T-helper 1 cell treated with Interleukin-12 subunit alpha and Interleukin-12 subunit beta and Interleukin-4 antibody, amounts not matched to agents 30 ng/mL and 1 ng/mL, for 36 hours (primary cell): ENCODE measurements around the gene CEBPB. TPM values are rescaled to one million over a fixed set of nuclear protein-coding genes. Genes with fewer than 3 reads are reported as not detected.
"Not testable (repeated sequence)": the region's sequence is repeated elsewhere in the genome, so short reads cannot be mapped to it uniquely, and the experiment has no call there.

Experiments
- intact Hi-C: fragments of 100-400 bp; cut with micrococcal nuclease; formaldehyde crosslinking; loops from one replicate; pipeline ENCODE4 v1.15.1; 2024
- total RNA-seq: library from RNA; stranded (reverse); gene quantifications from 2 replicates; pipeline ENCODE4 v1.2.3, GENCODE V29; 2022

CEBPB gene
- total RNA-seq, result 31.3 and 34.2 TPM in 2 replicates

DNA sequence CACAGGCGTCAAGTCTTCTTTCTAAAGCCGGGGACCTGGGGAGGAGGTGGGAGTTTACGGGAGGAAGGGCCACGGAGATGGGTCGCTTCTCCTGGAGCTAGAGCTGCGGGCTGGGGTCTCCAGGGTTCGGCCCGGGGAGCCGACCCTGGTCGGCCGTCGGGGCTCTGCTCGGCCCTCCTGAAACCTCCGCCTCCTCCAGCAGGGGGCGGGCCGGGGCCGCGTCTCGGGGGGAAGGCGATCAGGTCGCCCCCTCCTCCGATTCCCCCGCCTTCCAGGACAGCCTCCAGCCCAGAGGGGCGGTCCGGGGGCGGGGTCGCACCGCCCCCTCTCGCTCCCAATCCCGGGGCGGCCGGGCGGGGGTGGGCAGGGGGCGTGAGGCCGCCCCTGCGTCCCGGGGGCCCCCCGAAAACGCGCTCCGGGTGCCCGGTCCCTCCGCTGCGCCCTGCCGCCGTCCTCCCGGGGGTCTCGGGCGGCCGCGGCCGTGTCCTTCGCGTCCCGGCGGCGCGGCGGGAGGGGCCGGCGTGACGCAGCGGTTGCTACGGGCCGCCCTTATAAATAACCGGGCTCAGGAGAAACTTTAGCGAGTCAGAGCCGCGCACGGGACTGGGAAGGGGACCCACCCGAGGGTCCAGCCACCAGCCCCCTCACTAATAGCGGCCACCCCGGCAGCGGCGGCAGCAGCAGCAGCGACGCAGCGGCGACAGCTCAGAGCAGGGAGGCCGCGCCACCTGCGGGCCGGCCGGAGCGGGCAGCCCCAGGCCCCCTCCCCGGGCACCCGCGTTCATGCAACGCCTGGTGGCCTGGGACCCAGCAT is at the start of gene CEBPB:
Gene CEBPB, plus strand, starts transcription at position 580 of the 814 bp plus-strand sequence. Its CDS starts 204 bp downstream, at position 784.
- intact Hi-C loops, result loop anchor here (1.0 to 5.0 kb wide), 5 partner anchors 44 to 602 kb away; partner anchors contain the start of gene PARD6B

DNA sequence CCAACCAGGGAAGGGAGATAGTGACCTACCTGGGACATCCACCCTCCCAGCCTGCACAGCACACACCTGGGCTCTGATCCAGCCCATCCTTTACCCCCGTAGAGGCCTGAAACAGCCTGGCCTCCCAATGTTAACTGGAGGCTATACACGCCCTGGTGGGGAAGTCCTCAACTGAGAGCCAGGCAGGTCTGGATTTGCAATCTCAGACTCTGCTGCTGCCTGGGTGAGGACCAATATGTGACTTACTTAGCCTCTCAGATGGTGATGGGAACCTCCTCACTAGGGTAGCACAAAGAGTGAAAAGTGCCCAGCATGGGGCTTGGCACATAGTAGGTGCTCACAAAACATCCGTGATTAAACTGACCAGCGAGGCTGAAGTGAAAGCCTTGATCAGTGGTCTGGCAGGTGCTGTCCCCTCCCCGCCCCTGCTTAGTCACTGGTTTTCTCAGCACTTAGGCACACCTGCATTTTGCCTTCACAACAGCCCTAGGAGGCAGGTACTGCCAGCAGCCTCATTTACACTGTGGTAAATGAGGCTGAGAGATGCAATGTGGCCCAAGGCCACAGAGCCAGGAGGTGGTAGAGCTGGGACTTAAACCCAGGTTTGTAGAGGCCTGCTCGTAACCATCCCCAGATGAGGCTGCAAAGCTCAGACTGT is 49.5 kb upstream of the CEBPB start:
- intact Hi-C loops, result no loop called here

DNA sequence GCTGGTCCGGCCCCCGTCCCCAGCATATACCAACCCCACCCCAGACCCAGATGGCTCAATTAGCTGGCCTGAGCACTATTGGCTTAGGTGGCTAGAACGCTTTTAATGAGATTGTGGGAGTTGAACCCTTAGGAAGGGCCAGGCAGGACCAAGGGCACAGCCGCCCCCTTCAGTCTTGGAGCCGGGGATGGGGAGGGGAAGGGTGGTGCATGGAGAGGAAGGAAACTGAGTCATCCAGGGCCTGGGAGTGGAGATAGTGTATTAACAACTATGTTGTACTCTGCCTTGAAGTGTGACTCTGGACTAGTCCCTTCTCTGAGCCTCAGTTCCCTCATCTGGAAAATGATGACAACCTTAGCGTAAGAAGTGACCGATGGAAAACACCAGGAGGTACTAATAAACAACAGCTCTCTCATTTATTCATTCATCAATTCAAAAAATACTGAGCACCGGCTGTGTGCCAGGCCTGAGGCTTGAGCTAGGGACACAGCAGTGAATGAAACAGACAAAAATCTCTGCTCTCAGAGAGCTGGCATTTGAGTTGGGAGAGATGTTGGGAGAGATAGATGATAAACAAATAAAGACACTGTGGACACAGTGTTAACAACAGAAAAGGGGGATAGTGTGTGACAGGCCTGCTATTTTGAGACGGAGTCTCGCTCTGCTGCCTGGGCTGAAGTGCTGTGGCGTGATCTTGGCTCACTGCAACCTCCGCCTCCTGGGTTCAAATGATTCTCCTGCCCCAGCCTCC is 48.6 kb upstream of the CEBPB start:
- intact Hi-C loops, result no loop called here

DNA sequence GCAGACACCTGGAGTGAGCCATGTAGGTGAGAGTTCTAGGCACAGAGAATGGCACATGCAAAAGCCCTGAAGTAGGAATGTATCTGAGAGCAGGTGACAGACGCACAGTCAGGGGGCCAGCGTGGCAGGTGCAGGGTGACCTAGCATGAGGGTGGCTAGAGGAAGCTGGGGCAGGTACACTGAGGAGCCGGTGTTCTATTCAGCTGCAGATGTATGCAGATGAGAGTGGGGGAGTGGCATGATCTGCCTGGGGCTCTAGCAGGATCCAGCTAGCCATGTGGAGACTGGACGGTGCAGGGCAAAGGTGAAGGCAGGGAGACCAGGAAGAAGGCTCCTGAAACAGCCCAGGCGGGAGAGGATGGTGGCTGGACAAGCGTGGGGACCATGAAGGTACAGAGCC is 47.8 kb upstream of the CEBPB start:
- intact Hi-C loops, result no loop called here

DNA sequence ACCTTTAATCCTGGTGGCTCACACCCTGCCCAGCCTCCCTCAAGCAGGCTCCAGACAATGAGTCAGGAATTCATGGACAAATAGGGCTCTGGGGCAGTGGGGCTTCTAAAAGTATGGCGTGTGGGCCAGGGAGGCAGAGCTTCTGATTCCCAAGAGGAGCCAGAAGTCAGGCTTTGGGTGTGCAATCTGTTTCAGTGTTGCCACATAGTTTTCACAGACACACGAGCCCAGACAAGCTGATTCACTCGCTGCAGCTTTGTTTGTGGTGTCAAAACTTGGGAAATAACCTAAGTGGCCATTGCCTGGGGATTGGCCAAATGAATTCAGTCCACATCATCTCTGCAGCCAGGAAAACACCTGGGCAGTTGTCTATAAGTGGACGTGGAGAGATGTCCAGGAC is 46.3 kb upstream of the CEBPB start:
- intact Hi-C loops, result no loop called here

DNA sequence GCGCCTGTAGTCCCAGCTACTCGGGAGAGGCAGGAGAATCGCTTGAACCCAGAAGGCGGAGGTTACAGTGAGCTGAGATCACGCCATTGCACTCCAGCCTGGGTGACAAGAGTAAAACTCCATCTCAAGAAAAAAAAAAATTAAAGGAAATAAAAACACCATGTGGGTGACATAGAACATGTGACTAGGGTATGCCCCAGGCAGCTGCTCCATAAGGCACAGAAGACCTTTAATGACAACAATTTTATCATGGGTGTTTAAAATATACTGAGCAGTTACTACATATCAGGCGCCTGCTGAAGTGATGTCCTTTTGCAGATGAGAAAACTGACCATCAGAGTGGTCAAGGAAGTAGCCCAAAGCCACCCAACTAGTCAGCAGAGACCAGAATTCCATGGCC is 45.1 kb upstream of the CEBPB start:
- intact Hi-C loops, result no loop called here

DNA sequence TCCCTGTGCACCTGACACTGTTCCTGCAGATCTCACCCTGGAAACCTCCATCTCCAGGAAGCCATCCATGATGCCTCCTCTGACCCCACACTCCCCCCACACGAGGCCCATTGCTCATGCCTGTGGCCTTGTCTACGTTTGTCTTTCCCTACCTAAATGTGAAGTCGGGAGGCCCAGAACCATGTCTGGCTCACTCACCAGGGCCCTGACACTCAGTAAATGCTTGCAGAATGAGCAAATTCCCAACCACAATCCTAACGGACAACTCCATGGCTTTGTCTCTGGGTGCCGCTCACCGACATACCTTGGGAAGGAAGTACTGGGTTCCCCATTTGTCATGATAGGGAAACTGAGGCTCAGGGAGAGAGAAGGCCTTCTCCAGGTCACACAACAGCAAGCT is 44.4 kb upstream of the CEBPB start:
- intact Hi-C loops, result loop anchor here (2.0 kb wide), 1 partner anchor 45 kb away; the partner anchor contains the start of gene CEBPB

DNA sequence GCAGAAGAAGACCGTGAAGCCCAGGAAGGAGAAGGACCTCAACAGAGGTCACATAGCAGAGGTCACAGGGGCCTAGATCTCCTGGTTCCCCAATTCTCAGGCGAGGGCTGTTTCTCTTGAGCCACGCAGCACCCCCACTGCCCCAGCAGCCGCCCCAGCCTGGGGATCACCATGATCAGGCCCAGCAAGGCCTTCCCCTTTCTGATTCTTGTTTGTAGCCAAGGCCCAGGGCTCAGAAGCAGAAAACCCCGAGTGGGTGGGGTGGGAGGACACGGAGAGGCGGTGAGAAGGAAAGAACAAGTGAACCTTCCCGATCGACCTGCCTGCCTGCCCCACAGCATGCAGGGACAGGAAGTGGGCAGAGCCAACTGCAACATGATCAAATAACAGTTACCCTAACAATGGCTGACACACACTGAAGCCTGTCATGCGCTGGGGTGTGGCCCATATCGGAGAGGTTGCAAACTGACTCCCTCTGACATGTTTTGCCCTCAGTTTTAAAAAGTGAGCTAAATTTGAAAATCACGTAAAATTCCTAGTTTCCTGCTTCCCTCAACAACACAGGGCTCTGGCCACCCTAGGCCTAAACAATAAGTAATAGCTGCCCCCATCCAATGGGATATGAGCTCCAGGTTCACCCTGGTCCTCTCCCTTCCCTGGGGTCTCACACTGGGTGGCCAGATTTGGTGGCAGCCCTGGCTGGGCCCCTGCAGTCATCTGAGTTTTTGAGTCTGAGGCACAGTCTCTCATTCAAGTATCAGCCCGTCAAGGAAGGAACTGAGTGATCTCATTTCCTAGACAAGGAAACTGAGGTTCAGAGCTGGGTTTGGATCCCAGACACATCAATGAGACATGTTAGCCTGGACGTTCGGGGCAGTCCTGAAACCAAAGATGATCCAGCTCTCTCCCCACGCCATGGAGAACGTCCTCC is 43.6 kb upstream of the CEBPB start:
- intact Hi-C loops, result loop anchor here (1.0 to 2.0 kb wide), 3 partner anchors 19 to 44 kb away; partner anchors contain the start of gene CEBPB

DNA sequence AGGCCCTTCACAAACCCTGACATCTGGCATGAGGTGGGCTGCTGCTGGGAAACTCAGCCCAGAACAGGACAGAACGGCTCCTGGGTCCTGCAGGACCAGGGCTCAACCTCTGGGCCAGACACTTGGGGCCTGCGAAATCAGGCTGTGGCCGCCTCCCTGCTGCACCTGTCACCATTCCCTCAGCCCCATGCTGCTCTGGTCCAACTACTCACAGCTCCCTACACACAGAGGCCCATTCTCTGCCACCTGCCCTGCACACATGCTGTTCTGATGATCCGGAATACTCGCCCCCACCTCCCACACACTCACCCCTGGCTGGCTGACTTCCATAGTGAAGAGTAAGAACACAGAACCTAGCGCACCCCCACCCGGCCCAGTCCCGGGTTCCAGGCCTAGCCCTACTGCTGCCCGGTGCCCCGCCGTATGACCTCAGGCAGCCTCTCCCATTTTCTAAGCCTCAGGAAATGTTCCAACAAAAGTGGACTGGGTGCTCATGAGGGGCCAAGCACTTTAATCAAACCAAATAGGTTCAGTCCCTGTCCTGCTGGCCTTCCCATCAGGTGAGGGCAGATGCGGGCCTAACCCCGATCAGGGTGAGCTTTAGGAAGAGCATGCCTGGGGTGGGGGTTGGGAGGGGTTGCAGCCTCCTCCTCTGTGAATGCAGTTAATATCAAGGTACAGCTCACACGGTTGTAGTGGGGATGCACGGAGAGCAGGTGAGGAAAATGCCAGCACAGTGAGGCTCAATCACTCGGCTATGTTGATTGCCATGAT is 41.0 kb upstream of the CEBPB start:
- intact Hi-C loops, result loop anchor here (5.0 kb wide), 1 partner anchor 337 kb away; the partner anchor contains the start of gene SLC9A8

DNA sequence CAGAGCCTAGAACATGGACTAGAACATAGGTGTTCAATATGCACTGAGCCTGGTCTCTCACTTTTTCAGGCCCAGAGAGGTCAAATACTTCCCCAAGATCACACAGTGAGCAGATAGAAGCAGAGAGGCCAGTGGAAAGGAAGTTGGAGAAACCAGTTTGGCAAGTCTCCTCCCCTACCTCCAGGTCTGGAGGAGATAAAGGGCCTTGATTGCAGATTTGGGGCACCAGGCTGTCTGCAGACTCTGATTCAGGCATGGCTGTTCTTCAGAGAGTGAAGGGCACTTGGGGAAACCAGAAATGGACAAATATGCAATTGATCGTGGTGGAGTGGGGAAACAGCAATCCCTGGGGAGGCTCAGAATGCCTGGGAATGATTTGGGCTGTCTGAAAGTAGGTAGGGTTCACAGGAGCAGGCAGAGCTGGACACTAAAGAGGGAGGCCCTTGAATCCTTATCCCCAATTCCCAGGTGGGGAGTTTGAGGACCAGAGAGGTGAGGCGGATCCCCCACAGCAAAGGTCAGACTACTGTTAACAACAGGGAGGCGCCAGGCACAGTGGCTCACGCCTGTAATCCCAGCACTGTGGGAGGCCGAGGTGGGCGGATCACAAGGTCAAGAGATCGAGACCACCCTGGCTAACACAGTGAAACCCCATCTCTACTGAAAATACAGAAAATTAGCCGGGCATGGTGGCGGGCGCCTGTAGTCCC is 39.4 kb upstream of the CEBPB start:
- intact Hi-C loops, result loop anchor here (5.0 kb wide), 1 partner anchor 339 kb away; the partner anchor contains the start of gene SLC9A8

DNA sequence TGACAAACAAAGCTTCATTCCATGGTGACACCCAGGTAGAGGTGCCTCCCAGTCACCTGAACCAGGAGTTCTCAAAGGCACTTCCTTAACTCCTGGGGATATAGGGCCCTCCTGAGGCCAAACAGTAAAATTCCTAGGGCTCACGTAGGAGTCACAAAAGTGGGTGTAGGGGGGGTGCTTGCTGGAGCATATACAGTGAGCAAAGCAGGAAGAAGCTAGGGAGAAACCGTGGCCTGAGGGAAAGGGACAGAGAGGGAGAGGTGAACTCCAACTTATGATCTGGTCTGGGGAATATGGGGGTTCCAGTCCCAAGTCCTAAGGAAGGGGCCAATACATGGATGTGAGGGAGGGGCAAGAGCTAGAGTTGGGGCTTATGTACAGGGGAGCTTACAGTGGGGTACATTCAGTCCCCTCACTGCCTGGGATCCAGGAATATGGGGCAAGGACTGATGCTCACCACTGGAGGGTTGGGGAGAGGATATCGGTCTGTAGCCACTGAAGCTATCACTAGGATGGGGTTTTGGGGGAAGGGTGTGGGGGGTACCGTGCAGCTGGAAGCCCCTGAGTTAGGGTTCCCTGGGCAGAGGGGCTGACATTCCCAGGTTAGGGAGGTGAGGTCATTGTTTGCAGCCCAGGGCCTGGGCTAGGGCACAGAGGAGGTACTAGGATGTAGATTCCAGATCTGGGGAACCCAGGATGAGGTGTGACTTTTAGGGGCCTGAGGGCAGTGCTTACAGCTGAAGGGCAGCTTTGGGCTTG is 38.1 kb upstream of the CEBPB start:
- intact Hi-C loops, result loop anchor here (1.0 to 5.0 kb wide), 5 partner anchors 36 to 340 kb away; partner anchors contain the start of genes RNF114, SLC9A8 and SPATA2

DNA sequence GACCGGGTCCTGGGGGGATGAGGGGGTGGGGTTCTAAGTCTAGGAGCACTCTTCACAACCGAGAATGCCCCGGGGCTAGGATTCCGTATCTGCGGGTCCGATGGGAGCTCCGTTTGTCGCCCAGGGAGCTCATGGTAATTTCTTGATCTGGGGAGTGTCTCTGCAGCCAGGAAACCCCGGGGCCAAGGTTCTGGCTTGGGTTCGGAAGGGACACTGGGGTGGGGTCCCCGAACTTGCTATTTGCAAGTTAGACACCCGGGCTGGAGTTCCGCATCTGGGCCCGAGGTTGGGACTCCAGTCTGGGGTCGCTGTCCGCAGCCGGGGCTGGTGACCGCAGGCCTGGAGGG is 37.5 kb upstream of the CEBPB start:
- intact Hi-C loops, result loop anchor here (1.0 to 5.0 kb wide), 5 partner anchors 37 to 341 kb away; partner anchors contain the start of genes RNF114, SLC9A8 and SPATA2

DNA sequence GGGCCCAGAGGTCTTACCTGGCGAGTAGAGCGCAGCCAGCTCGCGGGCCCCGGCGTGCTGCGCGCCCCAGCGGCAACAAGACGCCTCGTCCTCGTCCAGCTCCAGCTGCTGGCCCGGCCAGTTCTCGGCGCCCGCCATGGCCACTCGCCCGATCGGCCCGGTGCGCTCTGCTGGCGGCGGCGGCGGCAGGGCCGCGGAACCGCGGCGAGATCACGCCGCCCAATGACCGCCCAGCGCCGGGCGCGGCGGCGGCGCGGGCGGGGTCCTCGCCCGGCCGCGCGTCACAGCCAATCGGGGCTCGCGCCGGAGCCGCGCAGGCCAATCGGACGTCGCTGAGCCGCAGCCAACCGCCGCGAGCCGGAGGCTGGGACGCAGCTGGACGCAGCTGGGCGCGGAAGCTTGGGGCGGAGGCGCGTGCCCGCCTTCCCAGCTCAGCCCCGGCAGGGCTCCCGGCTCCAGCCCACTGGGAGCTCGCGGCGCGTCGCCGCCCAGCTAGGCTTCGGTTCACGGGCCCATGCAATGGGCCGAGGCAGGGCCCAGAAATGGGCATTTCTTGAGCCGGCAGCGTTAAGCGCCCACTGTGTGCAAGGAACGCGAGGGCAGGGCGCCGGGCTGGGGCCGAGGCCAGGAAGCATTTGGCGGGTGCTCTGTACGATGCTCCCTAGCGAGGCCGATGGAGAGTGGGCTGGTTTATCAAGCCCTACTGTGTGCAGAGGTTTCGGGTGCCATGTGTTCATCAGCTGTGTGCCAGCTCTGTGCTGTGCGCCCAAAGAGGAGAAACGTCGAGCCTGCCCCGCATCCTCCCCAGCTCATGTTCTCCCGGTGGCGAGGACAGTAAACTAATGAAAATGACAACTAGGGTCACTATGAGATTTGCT is 36.9 kb upstream of the CEBPB start, which contains the start of gene PEDS1:
Gene PEDS1, minus strand, starts transcription at position 224 of the 878 bp plus-strand sequence. Its CDS starts 86 bp downstream, at position 138.
- intact Hi-C loops, result loop anchor here (1.0 to 5.0 kb wide), 6 partner anchors 13 to 341 kb away; partner anchors contain the start of genes RNF114, SLC9A8 and SPATA2

DNA sequence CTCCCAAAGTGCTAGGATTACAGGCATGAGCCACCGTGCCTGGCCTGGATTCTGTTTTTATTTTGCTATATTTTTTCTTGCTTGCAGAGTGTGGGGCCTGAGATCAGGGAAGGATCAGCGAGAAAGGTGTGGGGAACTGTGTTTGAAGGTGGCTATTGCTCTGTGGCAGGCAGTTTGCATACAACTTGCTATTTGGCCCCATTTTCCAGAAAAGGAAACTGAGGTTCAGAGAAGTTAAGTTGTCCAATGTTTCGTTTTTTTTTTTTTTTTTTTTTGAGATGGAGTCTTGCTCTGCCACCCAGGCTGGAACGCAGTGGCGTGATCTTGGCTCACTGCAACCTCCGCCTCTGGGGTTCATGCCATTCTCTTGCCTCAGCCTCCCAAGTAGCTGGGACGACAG is 29.1 kb upstream of the CEBPB start:
- intact Hi-C loops, result not testable (repeated sequence)

DNA sequence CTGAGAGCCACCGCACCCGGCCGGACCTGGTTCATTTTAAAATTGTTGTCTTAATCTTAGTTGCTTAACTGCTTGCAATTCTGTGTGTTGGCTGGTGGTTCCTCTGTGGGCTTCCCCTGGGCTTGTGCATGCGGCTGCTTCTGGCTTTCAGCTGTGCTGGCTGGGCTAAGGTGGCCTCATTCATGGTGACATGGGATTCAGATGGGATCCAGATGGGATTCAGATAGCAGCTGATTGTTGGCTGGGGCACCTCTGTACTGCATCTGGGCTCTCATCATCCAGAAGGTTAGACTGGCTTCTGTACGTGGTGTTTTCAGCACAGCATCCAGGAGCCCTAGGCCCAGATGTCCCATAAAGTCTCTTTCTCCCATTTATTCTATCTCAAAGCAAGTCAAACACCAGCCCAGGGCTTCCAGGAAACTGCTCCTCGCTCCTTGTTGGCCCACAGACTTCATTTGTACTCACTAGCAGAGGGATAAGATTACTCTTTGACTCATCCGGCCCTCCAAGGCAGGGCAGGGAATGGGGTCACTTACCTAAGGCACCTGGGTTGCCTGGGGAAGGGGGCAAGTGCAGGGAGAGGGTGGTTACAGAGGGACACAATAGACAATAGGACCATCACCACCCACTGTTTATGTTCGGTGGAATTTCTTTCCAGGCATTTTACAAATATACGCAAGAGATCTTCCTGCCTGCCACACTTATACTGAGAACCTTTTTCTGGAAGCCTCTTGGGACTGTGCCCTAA is 26.9 kb upstream of the CEBPB start:
- intact Hi-C loops, result no loop called here
